ENCODE data around the gene GRM8. TPM values are rescaled to one million over a fixed set of nuclear protein-coding genes. Genes with fewer than 3 reads are reported as not detected.

Gene GRM8
- total and polyA plus RNA-seq, 9 of the 15 experiments (the other 6 are each of a cell fraction or from before 2014, with no cell fraction given) = 0.13 TPM; not detected in 7

DNA sequence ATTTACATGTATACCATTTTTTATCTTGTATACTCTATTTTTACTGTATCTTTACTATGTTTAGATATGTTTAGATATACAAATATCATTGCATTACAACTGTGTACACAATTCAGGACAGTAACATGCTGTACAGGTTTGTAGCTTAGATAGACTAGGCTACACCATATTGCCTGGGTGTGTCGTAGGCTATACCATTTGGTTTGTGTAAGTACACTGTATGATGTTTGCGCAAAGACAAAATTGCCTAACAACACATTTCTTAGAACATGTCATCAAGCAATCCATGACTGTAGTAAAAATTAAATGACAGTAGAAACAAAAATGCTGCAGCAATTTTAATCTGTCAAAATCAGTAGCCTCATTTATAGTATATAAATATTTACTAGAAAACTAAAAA, 812.2 kb downstream of the GRM8 start (continued):
- TF ChIP-seq, protein P1, sequence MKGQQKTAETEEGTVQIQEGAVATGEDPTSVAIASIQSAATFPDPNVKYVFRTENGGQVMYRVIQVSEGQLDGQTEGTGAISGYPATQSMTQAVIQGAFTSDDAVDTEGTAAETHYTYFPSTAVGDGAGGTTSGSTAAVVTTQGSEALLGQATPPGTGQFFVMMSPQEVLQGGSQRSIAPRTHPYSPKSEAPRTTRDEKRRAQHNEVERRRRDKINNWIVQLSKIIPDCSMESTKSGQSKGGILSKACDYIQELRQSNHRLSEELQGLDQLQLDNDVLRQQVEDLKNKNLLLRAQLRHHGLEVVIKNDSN (CRISPR knock-in tag; IDR thresholded peaks at IDR 0.05) = no peak
- TF ChIP-seq, protein P2, sequence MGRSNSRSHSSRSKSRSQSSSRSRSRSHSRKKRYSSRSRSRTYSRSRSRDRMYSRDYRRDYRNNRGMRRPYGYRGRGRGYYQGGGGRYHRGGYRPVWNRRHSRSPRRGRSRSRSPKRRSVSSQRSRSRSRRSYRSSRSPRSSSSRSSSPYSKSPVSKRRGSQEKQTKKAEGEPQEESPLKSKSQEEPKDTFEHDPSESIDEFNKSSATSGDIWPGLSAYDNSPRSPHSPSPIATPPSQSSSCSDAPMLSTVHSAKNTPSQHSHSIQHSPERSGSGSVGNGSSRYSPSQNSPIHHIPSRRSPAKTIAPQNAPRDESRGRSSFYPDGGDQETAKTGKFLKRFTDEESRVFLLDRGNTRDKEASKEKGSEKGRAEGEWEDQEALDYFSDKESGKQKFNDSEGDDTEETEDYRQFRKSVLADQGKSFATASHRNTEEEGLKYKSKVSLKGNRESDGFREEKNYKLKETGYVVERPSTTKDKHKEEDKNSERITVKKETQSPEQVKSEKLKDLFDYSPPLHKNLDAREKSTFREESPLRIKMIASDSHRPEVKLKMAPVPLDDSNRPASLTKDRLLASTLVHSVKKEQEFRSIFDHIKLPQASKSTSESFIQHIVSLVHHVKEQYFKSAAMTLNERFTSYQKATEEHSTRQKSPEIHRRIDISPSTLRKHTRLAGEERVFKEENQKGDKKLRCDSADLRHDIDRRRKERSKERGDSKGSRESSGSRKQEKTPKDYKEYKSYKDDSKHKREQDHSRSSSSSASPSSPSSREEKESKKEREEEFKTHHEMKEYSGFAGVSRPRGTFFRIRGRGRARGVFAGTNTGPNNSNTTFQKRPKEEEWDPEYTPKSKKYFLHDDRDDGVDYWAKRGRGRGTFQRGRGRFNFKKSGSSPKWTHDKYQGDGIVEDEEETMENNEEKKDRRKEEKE (IDR thresholded peaks at IDR 0.05; ENCODE audit: borderline replicate concordance in 1 of 2, control insufficient read depth in 1 of 2, low read depth in 2 of 2, low read length in 1 of 2) = no peak

DNA sequence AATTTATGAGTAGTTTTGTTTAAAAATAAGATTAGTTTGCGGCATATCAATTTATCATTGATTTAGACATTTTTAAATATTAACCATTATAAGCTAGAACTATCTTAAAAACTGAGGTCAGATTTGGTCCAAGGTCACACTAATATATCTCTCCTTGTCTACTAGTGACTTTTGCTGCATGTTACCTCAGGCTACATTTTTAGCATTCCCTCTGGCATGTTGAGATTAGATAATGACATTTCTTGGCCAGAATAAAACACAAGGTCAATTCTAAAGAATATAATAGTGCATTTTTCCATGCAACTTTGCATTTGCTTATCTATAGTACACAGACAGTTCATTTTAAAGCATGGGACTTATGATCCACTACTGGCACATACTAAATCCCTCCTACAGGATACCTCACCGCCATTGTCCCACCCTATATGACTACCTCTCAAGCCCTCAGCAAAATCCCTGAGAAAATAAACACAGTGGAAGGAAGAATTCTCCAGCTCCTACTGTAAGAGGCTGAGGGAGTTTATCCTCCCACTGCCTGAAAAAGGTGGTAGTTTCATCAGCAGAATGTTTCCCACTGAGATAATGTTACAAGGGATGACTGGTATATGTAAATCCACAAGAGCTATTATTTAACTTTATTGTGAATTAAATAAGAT, 816.4 kb downstream of the GRM8 start:
- intact Hi-C loops (cut with micrococcal nuclease) = no loop called here
- H3K4me1 ChIP-seq (replicated peaks in 1 of 2; ENCODE audit: control insufficient read depth in 2 of 2, insufficient read depth in 2 of 2, low read length in 2 of 2) = no peaks in the 10 kb centered on the region
- no peaks in the 10 kb centered on the region for H3K9me3 ChIP-seq (replicated peaks; ENCODE audit: control insufficient read depth, insufficient read depth, low read depth, low read length)
- H2AFZ ChIP-seq (ENCODE audit: low read depth, low read length) = no peak overlapping the region
- ATAC-seq = no peak
- BruUV-seq (replicated peaks) = no TSS peak
- WGBS (ENCODE audit: insufficient coverage, low coverage, missing lambda C conversion rate) = 5% methylated on average over 2 of the region's 2 CpGs
- no peaks in the 10 kb centered on the region for H3K36me3 ChIP-seq (ENCODE audit: control insufficient read depth, insufficient read depth, low read length)
- DNase-seq (ENCODE audit: extremely low read depth in 1 of 4, low spot score in 3 of 4) = no peak
- H3K9me1 ChIP-seq (ENCODE audit: control insufficient read depth, insufficient read depth, low read length) = no peaks in the 10 kb centered on the region
- ChIA-PET CTCF (ENCODE audit: low intra/inter-chr PET ratio) (no interaction called here), POLR2A (no interaction called here)
- no peaks in the 10 kb centered on the region for H3K79me2 ChIP-seq (ENCODE audit: control insufficient read depth, insufficient read depth, low read length)
- in situ Hi-C loops (cut with MboI) = no loop called here
- no peaks in the 10 kb centered on the region for H4K20me1 ChIP-seq (replicated peaks; ENCODE audit: control insufficient read depth, insufficient read depth, low read length)
- no peak for FAIRE-seq
- no peak overlapping the region for H3K9ac ChIP-seq (ENCODE audit: insufficient read depth in 1 of 2, low read depth in 2 of 2, low read length in 2 of 2)
- no peak overlapping the region for H3K27ac ChIP-seq (ENCODE audit: extremely low read depth, low read depth, low read length)
- H3K4me2 ChIP-seq (ENCODE audit: insufficient read depth, low read length) = no peak overlapping the region
- no peaks in the 10 kb centered on the region for H3K27me3 ChIP-seq (ENCODE audit: control insufficient read depth in 2 of 2, insufficient read depth in 2 of 2, low read length in 2 of 2)
- no peak overlapping the region for H3K4me3 ChIP-seq
- TF ChIP-seq LARP7 (IDR thresholded peaks at IDR 0.05) = no peak
- no peak for TF ChIP-seq NFE2 (IDR thresholded peaks at IDR 0.05; ENCODE audit: low read depth)
- no peak for TF ChIP-seq ZC3H11A (IDR thresholded peaks at IDR 0.05; ENCODE audit: low read depth, low read length)
- TF ChIP-seq ZBTB7A (IDR thresholded peaks at IDR 0.05; ENCODE audit: borderline replicate concordance, control insufficient read depth, low read depth, low read length) = no peak
- TF ChIP-seq, protein P3, sequence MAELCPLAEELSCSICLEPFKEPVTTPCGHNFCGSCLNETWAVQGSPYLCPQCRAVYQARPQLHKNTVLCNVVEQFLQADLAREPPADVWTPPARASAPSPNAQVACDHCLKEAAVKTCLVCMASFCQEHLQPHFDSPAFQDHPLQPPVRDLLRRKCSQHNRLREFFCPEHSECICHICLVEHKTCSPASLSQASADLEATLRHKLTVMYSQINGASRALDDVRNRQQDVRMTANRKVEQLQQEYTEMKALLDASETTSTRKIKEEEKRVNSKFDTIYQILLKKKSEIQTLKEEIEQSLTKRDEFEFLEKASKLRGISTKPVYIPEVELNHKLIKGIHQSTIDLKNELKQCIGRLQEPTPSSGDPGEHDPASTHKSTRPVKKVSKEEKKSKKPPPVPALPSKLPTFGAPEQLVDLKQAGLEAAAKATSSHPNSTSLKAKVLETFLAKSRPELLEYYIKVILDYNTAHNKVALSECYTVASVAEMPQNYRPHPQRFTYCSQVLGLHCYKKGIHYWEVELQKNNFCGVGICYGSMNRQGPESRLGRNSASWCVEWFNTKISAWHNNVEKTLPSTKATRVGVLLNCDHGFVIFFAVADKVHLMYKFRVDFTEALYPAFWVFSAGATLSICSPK (IDR thresholded peaks at IDR 0.05; ENCODE audit: borderline replicate concordance) = no peak
- no peak for TF ChIP-seq POLR2H (tag; IDR thresholded peaks at IDR 0.05; ENCODE audit: low read depth)

Measured in K562 (cell line).